B cell (primary cell): ENCODE data around the gene RNU6-7. TPM values are rescaled to one million over a fixed set of nuclear protein-coding genes. Genes with fewer than 3 reads are reported as not detected.

Experiments
- ATAC-seq: fragments of 200-7000 bp; cut with Tn5 transposase; one replicate; pipeline ENCODE4 v1.10.0; 2021; ENCODE audit warnings: low read depth, mild to moderate bottlenecking, moderate number of reproducible peaks, moderate library complexity
- CTCF ChIA-PET: fragments of 350-600 bp; sonication (Branson Sonifier 250); formaldehyde crosslinking; loops from one replicate; lab custom pipeline; 2021; ENCODE audit warnings: antibody characterized with exemption, inconsistent platforms; lab: Charles Lee
- POLR2A ChIA-PET: fragments of 350-600 bp; sonication (Branson Sonifier 250); formaldehyde crosslinking; loops from one replicate; lab custom pipeline; 2021; ENCODE audit warnings: antibody characterized with exemption; lab: Charles Lee
- DNase-seq: peaks from one replicate; pipeline ENCODE4 v3.0.0; 2013
- H2AFZ ChIP-seq: 2 replicates; pipeline ENCODE4 v1.6.1; 2012; ENCODE audit warnings: mild to moderate bottlenecking, low read depth, low read length; ENCODE audit not compliant: insufficient read depth, poor library complexity, severe bottlenecking
- H3K27ac ChIP-seq, 2 donors: 1 replicate in 1 of 2; 2 replicates in 1 of 2; pipeline ENCODE4 v1.5.1; 2012 to 2013; ENCODE audit warnings: low read length in 2 of 2, mild to moderate bottlenecking in 2 of 2, moderate library complexity in 1 of 2
- H3K27me3 ChIP-seq, 4 experiments: fragments of 200-600 bp in 1 of 4; sonication (generic) in 1 of 4; replicated peaks in 1 of 4; 1 replicate in 2 of 4; 2 replicates in 2 of 4; pipeline versions ENCODE4 v1.6.1 to v1.7.0; 2013 to 2016; ENCODE audit warnings: low read length in 3 of 4, mild to moderate bottlenecking in 2 of 4, mixed read lengths in 1 of 4, moderate library complexity in 1 of 4; ENCODE audit not compliant: insufficient read depth in 4 of 4, control insufficient read depth in 3 of 4; ENCODE audit errors: control extremely low read depth in 1 of 4
- H3K36me3 ChIP-seq, 2 experiments: replicated peaks in 1 of 2; 1 replicate in 1 of 2; 2 replicates in 1 of 2; pipeline versions ENCODE4 v1.6.1 to v1.7.1; 2013; ENCODE audit warnings: low read length in 1 of 2; ENCODE audit not compliant: insufficient read depth in 2 of 2, control insufficient read depth in 1 of 2; ENCODE audit errors: control extremely low read depth in 1 of 2, extremely low read depth in 1 of 2
- H3K4me1 ChIP-seq, 2 donors: fragments of 200-600 bp in 1 of 2; sonication (generic) in 1 of 2; 1 replicate in 1 of 2; 2 replicates in 1 of 2; pipeline versions ENCODE4 v1.5.1 to v1.6.1; 2013 to 2017; ENCODE audit warnings: low read length in 2 of 2; ENCODE audit not compliant: control insufficient read depth in 2 of 2, insufficient read depth in 2 of 2
- H3K4me2 ChIP-seq: replicated peaks from 2 replicates; pipeline ENCODE3; 2012; ENCODE audit warnings: mild to moderate bottlenecking, low read depth, low read length; ENCODE audit not compliant: poor library complexity, severe bottlenecking
- H3K4me3 ChIP-seq, 5 experiments: fragments of 200-600 bp in 1 of 5; sonication (generic) in 1 of 5; 1 replicate in 3 of 5; 2 replicates in 2 of 5; pipeline versions ENCODE4 v1.5.1 to v1.7.0; 2011 to 2016; ENCODE audit warnings: low read length in 4 of 5, mild to moderate bottlenecking in 4 of 5, low read depth in 2 of 5, control low read depth in 1 of 5, moderate library complexity in 1 of 5; ENCODE audit not compliant: insufficient read depth in 1 of 5; ENCODE audit errors: control extremely low read depth in 1 of 5, extremely low read depth in 1 of 5
- H3K79me2 ChIP-seq: fragments of 200-600 bp; sonication (generic); one replicate; pipeline ENCODE4 v1.6.0; 2016; ENCODE audit warnings: low read length; ENCODE audit not compliant: control insufficient read depth, insufficient read depth
- H3K9ac ChIP-seq: fragments of 200-600 bp; sonication (generic); 2 replicates; pipeline ENCODE4 v1.6.1; 2017; ENCODE audit warnings: mild to moderate bottlenecking, low read length, moderate library complexity
- H3K9me3 ChIP-seq, 3 donors: one replicate each; pipeline versions ENCODE4 v1.6.1 to v1.7.1; 2013; ENCODE audit warnings: low read length in 2 of 3; ENCODE audit not compliant: control insufficient read depth in 2 of 3, insufficient read depth in 1 of 3; ENCODE audit errors: control extremely low read depth in 1 of 3
- H4K20me1 ChIP-seq: 2 replicates; pipeline ENCODE4 v1.6.0; 2012; ENCODE audit warnings: mild to moderate bottlenecking, low read length; ENCODE audit not compliant: insufficient read depth, control insufficient read depth, poor library complexity, severe bottlenecking
- H3K27ac Mint-ChIP-seq: one replicate; pipeline ENCODE4 v1.8.0; 2021; ENCODE audit warnings: mixed read lengths
- H3K27me3 Mint-ChIP-seq: one replicate; pipeline ENCODE4 v1.8.0; 2021; ENCODE audit warnings: mixed read lengths
- H3K4me1 Mint-ChIP-seq: one replicate; pipeline ENCODE4 v1.8.0; 2021; ENCODE audit warnings: mixed read lengths
- H3K4me3 Mint-ChIP-seq: one replicate; pipeline ENCODE4 v1.8.0; 2021; ENCODE audit warnings: mixed read lengths
- H3K9me3 Mint-ChIP-seq: one replicate; pipeline ENCODE4 v1.8.0; 2022; ENCODE audit warnings: mixed read lengths; ENCODE audit not compliant: insufficient read depth
- CTCF ChIP-seq: fragments of 200-600 bp; IDR thresholded peaks from one replicate; pipeline ENCODE4 v1.8.0; 2022; ENCODE audit warnings: antibody characterized with exemption, mild to moderate bottlenecking
- EZH2 ChIP-seq: IDR thresholded peaks from 2 replicates; pipeline ENCODE4 v1.6.1; 2012; ENCODE audit warnings: borderline replicate concordance, low read depth, mild to moderate bottlenecking, moderate library complexity, low read length; ENCODE audit not compliant: insufficient read depth, poor library complexity, severe bottlenecking
- WGBS: methylation state at CpG from one replicate; pipeline ENCODE4 v1.1.5; 2013; ENCODE audit warnings: missing lambda C conversion rate; ENCODE audit not compliant: insufficient coverage; 5-methylcytosine and 5-hydroxymethylcytosine counted together
- intact Hi-C: fragments of 100-400 bp; cut with micrococcal nuclease; formaldehyde crosslinking; loops from one replicate; pipeline ENCODE4 v1.10.0; 2022
- polyA plus RNA-seq: library from polyadenylated mRNA; depleted of rRNA; stranded (reverse); fragments of >200 nt; gene quantifications from 2 replicates; pipeline ENCODE4 v1.2.3, GENCODE V29; 2012
- total RNA-seq, 2 donors: library from RNA; stranded (reverse); fragments of 120-200 nt in 1 of 2; gene quantifications; 1 replicate in 1 of 2; 2 replicates in 1 of 2; pipeline versions ENCODE4 v1.2.3 to v1.2.4, GENCODE V29; 2013 to 2022

RNU6-7 gene
- total and polyA plus RNA-seq, 2 donors (not counting 1 experiment from before 2014, with no cell fraction given) = not detected

- Histone ChIP-seq H3K4me1 (peaks cover 13 to 27% of the 10 kb centered on the region in 2 donors), H3K4me3 (peak within 1 kb of the TSS; percentile 67 to 88 (median 87)), H3K4me2 (peak within 1 kb of the TSS; percentile 77), H3K27me3 (no peaks in the 10 kb centered on the region), H3K79me2 (no peaks in the 10 kb centered on the region), H2AFZ (peak within 1 kb of the TSS; percentile 86), H3K9me3 (peaks cover 0 to 1% (median 0%) of the 10 kb centered on the region in 3 donors), H3K27ac (peak within 1 kb of the TSS; percentile 99), H3K36me3 (no peaks in the 10 kb centered on the region), H3K9ac (peak within 1 kb of the TSS; percentile 93), H4K20me1 (no peaks in the 10 kb centered on the region)
- intact Hi-C loops = loop anchor here (1.0 to 10.0 kb wide), 8 partner anchors 48 to 1644 kb away; partner anchors contain the start of genes AP4S1, G2E3, HEATR5A and HECTD1
- POLR2A ChIA-PET = interaction anchor here (1.0 to 2.4 kb wide), 2 partner anchors 126 to 783 kb away, joined by 3 to 33 read pairs; partner anchors contain the start of genes ARHGAP5 and HEATR5A
- peak within 1 kb of the TSS; percentile 99 for H3K27ac Mint-ChIP-seq
- peak within 1 kb of the TSS; percentile 92 for H3K4me3 Mint-ChIP-seq
- peaks cover 48% of the 10 kb centered on the region for H3K4me1 Mint-ChIP-seq
- DNase-seq = peak; percentile 94
- peak; percentile 77 for ATAC-seq
- no peaks in the 10 kb centered on the region for H3K27me3 Mint-ChIP-seq
- H3K9me3 Mint-ChIP-seq = no peaks in the 10 kb centered on the region
- under 1% methylated on average over 50 of the region's 57 CpGs for WGBS
- TF ChIP-seq EZH2 (no peak), CTCF (no peak)
- CTCF ChIA-PET = interaction anchor here (1.0 to 2.5 kb wide), 8 partner anchors 12 to 996 kb away, joined by 3 to 13 read pairs (median 4); partner anchors contain the start of genes ARHGAP5 and HECTD1
Observed at GRCh38 chr14:32202998-32203882, 1.4 kb downstream of the RNU6-7 start, which contains the start of gene RNU6-8. Gene RNU6-8 (minus strand): TSS chr14:32203269.
